HCT116 (cell line): ENCODE data around the gene PCDH15.

Experiments used
- CEBPB ChIP-seq: IDR thresholded peaks from 2 replicates; pipeline ENCODE4 v1.6.1; 2012; ENCODE audit warnings: low read depth
- EGR1 ChIP-seq: IDR thresholded peaks from 2 replicates; pipeline ENCODE4 v1.6.1; 2012; ENCODE audit warnings: low read depth
- EZH2 ChIP-seq: fragments of 200-600 bp; sonication (generic); IDR thresholded peaks from 2 replicates; pipeline ENCODE4 v1.6.1; 2017; ENCODE audit warnings: antibody characterized with exemption, mixed run types
- POLR2A ChIP-seq: IDR thresholded peaks from 2 replicates; pipeline ENCODE4 v1.7.0; 2011; ENCODE audit warnings: borderline replicate concordance; ENCODE audit not compliant: insufficient read depth, insufficient read length; ENCODE audit errors: extremely low read depth
- POLR2AphosphoS5 ChIP-seq: IDR thresholded peaks from 2 replicates; pipeline ENCODE4 v1.6.1; 2011; ENCODE audit warnings: mild to moderate bottlenecking, low read depth, low read length, moderate library complexity
- SIN3A ChIP-seq: IDR thresholded peaks from 2 replicates; pipeline ENCODE4 v1.6.1; 2012; ENCODE audit warnings: low read depth
- SRF ChIP-seq: IDR thresholded peaks from 2 replicates; pipeline ENCODE4 v1.6.1; 2012; ENCODE audit warnings: low read depth
- TCF7L2 ChIP-seq: IDR thresholded peaks from 2 replicates; pipeline ENCODE4 v1.7.0; 2011; ENCODE audit warnings: borderline replicate concordance, inconsistent platforms; ENCODE audit not compliant: insufficient read depth, insufficient read length; ENCODE audit errors: extremely low read depth
- ZNF274 ChIP-seq: fragments of 200-500 bp; sonication (Bioruptor generic); IDR thresholded peaks from 2 replicates; pipeline ENCODE4 v1.6.1; 2014; ENCODE audit warnings: mild to moderate bottlenecking, low read depth, low read length, inconsistent platforms
- TF ChIP-seq, protein P1 (sequence below): IDR thresholded peaks from 2 replicates; pipeline ENCODE4 v1.6.1; 2012; ENCODE audit warnings: low read depth
- TF ChIP-seq, protein P2 (sequence below), 3 experiments: fragments of 200-600 bp in 1 of 3; sonication (generic) in 1 of 3; IDR thresholded peaks in 2 of 3; conservative IDR thresholded peaks in 1 of 3; 2 replicates each; pipeline ENCODE4 v1.5.1; 2012 to 2017; ENCODE audit warnings: low read depth in 2 of 3, low read length in 2 of 3, antibody characterized with exemption in 1 of 3, borderline replicate concordance in 1 of 3, control low read depth in 1 of 3, mild to moderate bottlenecking in 1 of 3, mixed read lengths in 1 of 3, mixed run types in 1 of 3, moderate library complexity in 1 of 3; ENCODE audit not compliant: insufficient read depth in 1 of 3
- TF ChIP-seq, protein P3 (sequence below): IDR thresholded peaks from 2 replicates; pipeline ENCODE4 v1.6.1; 2011; ENCODE audit warnings: mild to moderate bottlenecking, low read length, moderate library complexity; ENCODE audit not compliant: insufficient replicate concordance; ENCODE audit errors: extremely low read depth

DNA sequence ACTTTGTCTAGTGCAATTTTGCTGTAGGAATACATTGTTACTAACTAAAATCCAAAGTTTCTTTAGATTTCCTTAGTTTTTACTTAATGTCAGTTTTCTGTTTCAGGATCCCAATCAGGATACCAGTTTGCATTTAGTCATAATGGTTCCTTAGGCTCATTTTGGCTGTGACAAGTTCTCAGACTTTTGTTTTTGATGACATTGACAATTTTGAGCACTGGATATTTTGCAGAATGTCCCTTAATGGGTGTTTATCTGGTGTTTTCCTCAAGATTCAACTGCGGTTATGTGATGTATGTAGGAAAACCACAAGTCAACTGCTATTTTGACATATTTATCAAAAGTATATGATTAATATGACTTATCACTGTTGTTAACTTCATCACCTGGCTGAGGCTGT lies 482.6 kb downstream of the PCDH15 start:
- TF ChIP-seq TCF7L2 (no peak), EZH2 (no peak), ZNF274 (no peak), POLR2A (no peak), CEBPB (no peak), SRF (no peak), EGR1 (no peak), POLR2AphosphoS5 (no peak), SIN3A (no peak)
- TF ChIP-seq, protein P1, sequence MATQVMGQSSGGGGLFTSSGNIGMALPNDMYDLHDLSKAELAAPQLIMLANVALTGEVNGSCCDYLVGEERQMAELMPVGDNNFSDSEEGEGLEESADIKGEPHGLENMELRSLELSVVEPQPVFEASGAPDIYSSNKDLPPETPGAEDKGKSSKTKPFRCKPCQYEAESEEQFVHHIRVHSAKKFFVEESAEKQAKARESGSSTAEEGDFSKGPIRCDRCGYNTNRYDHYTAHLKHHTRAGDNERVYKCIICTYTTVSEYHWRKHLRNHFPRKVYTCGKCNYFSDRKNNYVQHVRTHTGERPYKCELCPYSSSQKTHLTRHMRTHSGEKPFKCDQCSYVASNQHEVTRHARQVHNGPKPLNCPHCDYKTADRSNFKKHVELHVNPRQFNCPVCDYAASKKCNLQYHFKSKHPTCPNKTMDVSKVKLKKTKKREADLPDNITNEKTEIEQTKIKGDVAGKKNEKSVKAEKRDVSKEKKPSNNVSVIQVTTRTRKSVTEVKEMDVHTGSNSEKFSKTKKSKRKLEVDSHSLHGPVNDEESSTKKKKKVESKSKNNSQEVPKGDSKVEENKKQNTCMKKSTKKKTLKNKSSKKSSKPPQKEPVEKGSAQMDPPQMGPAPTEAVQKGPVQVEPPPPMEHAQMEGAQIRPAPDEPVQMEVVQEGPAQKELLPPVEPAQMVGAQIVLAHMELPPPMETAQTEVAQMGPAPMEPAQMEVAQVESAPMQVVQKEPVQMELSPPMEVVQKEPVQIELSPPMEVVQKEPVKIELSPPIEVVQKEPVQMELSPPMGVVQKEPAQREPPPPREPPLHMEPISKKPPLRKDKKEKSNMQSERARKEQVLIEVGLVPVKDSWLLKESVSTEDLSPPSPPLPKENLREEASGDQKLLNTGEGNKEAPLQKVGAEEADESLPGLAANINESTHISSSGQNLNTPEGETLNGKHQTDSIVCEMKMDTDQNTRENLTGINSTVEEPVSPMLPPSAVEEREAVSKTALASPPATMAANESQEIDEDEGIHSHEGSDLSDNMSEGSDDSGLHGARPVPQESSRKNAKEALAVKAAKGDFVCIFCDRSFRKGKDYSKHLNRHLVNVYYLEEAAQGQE = no peak
- TF ChIP-seq, protein P2, sequence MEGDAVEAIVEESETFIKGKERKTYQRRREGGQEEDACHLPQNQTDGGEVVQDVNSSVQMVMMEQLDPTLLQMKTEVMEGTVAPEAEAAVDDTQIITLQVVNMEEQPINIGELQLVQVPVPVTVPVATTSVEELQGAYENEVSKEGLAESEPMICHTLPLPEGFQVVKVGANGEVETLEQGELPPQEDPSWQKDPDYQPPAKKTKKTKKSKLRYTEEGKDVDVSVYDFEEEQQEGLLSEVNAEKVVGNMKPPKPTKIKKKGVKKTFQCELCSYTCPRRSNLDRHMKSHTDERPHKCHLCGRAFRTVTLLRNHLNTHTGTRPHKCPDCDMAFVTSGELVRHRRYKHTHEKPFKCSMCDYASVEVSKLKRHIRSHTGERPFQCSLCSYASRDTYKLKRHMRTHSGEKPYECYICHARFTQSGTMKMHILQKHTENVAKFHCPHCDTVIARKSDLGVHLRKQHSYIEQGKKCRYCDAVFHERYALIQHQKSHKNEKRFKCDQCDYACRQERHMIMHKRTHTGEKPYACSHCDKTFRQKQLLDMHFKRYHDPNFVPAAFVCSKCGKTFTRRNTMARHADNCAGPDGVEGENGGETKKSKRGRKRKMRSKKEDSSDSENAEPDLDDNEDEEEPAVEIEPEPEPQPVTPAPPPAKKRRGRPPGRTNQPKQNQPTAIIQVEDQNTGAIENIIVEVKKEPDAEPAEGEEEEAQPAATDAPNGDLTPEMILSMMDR (IDR thresholded peaks at IDR 0.05 in 2 of 3, conservative IDR thresholded peaks at IDR 0.05 in 1 of 3; ENCODE audit: borderline replicate concordance in 1 of 3, insufficient read depth in 1 of 3, low read depth in 2 of 3, low read length in 2 of 3) = no peak
- TF ChIP-seq, protein P3, sequence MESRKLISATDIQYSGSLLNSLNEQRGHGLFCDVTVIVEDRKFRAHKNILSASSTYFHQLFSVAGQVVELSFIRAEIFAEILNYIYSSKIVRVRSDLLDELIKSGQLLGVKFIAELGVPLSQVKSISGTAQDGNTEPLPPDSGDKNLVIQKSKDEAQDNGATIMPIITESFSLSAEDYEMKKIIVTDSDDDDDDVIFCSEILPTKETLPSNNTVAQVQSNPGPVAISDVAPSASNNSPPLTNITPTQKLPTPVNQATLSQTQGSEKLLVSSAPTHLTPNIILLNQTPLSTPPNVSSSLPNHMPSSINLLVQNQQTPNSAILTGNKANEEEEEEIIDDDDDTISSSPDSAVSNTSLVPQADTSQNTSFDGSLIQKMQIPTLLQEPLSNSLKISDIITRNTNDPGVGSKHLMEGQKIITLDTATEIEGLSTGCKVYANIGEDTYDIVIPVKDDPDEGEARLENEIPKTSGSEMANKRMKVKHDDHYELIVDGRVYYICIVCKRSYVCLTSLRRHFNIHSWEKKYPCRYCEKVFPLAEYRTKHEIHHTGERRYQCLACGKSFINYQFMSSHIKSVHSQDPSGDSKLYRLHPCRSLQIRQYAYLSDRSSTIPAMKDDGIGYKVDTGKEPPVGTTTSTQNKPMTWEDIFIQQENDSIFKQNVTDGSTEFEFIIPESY = no peak
